Right kidney (tissue), 9 donors: Measurements from ENCODE around the gene CCT6A.
A peak's percentile ranks its signal among the peaks of the same experiment; 100 is the strongest.
"Not testable (repeated sequence)": the region's sequence is repeated elsewhere in the genome, so short reads cannot be mapped to it uniquely, and the experiment has no call there.

Source experiments
- DNase-seq: peaks from one replicate; pipeline ENCODE4 v3.0.0-alpha.2; 2016
- long read RNA-seq, 8 donors: transcript quantifications; one replicate each; lab custom pipeline, GENCODE V29; 2026

CCT6A gene, protein sequence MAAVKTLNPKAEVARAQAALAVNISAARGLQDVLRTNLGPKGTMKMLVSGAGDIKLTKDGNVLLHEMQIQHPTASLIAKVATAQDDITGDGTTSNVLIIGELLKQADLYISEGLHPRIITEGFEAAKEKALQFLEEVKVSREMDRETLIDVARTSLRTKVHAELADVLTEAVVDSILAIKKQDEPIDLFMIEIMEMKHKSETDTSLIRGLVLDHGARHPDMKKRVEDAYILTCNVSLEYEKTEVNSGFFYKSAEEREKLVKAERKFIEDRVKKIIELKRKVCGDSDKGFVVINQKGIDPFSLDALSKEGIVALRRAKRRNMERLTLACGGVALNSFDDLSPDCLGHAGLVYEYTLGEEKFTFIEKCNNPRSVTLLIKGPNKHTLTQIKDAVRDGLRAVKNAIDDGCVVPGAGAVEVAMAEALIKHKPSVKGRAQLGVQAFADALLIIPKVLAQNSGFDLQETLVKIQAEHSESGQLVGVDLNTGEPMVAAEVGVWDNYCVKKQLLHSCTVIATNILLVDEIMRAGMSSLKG
- long read RNA-seq, donor 1, transcript CCT6A-204 (2 exons, 745 nt), result minor isoform, 8 of 167 reads
- long read RNA-seq, donor 1, transcript CCT6A-201 (14 exons, 2,719 nt), result major isoform, 46 of 167 reads
- long read RNA-seq, donor 1, transcript CCT6A-209 (3 exons, 411 nt), result minor isoform, 6 of 167 reads
- long read RNA-seq, donor 1, partial matches to known transcripts, result 106 of 167 reads
- long read RNA-seq, donor 1, other reads (novel, unspliced or antisense), result 0 of 167 reads
- long read RNA-seq, donor 2, transcript CCT6A-201 (14 exons, 2,719 nt), result major isoform, 26 of 83 reads
- long read RNA-seq, donor 2, partial matches to known transcripts, result 55 of 83 reads
- long read RNA-seq, donor 2, other reads (novel, unspliced or antisense), result 0 of 83 reads
- long read RNA-seq, donor 3, transcript CCT6A-201 (14 exons, 2,719 nt), result major isoform, 15 of 56 reads
- long read RNA-seq, donor 3, transcript CCT6A-204 (2 exons, 745 nt), result minor isoform, 5 of 56 reads
- long read RNA-seq, donor 3, partial matches to known transcripts, result 35 of 56 reads
- long read RNA-seq, donor 3, other reads (novel, unspliced or antisense), result 0 of 56 reads
- long read RNA-seq, donor 4, transcript CCT6A-204 (2 exons, 745 nt), result minor isoform, 8 of 112 reads
- long read RNA-seq, donor 4, transcript CCT6A-201 (14 exons, 2,719 nt), result major isoform, 16 of 112 reads
- long read RNA-seq, donor 4, partial matches to known transcripts, result 85 of 112 reads
- long read RNA-seq, donor 4, other reads (novel, unspliced or antisense), result 0 of 112 reads
- long read RNA-seq, donor 5, transcript CCT6A-204 (2 exons, 745 nt), result minor isoform, 11 of 91 reads
- long read RNA-seq, donor 5, transcript CCT6A-201 (14 exons, 2,719 nt), result major isoform, 33 of 91 reads
- long read RNA-seq, donor 5, partial matches to known transcripts, result 42 of 91 reads
- long read RNA-seq, donor 5, other reads (novel, unspliced or antisense), result 0 of 91 reads
- long read RNA-seq, donor 6, transcript CCT6A-201 (14 exons, 2,719 nt), result major isoform, 34 of 119 reads
- long read RNA-seq, donor 6, partial matches to known transcripts, result 78 of 119 reads
- long read RNA-seq, donor 6, other reads (novel, unspliced or antisense), result 0 of 119 reads
- long read RNA-seq, donor 7, transcript CCT6A-201 (14 exons, 2,719 nt), result major isoform, 43 of 165 reads
- long read RNA-seq, donor 7, partial matches to known transcripts, result 114 of 165 reads
- long read RNA-seq, donor 7, other reads (novel, unspliced or antisense), result 0 of 165 reads
- long read RNA-seq, donor 8, transcript CCT6A-209 (3 exons, 411 nt), result minor isoform, 5 of 108 reads
- long read RNA-seq, donor 8, transcript CCT6A-201 (14 exons, 2,719 nt), result major isoform, 35 of 108 reads
- long read RNA-seq, donor 8, partial matches to known transcripts, result 64 of 108 reads
- long read RNA-seq, donor 8, other reads (novel, unspliced or antisense), result 0 of 108 reads

DNA sequence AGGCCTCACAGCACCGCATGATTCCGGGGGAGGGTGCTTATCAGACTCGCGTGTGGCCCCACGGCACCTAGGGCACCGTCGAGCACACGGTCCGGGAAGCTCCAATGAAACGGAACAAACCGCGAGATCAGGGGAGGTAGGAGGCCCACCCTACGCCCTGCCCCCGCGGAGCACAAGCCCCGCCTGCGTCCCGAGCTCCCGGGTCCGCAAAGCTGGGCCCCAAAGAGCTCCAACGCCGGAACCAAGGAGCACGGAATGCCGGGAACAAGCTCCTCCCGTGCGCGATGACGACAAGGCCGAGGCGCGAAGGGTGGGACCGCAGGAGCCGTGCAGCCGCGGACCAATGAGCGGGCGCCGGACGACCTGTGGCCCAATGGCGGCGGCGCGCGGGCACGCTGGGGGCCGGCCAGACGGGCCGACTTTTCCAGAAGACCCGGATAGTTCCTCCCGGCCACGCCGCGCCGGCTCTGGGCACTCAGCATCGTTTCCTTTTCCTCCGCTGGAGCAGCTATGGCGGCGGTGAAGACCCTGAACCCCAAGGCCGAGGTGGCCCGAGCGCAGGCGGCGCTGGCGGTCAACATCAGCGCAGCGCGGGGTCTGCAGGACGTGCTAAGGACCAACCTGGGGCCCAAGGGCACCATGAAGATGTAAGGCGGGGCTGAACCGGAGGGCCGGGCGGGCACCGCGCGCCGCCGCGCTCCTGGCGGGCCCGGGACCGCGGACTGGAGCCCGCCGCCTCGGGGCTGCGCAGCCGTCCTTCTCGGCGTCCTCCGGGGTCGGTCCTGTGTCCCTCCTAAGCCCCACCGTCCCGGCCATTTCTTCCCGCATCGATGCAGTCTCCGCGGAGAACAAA is at the start of gene CCT6A, which contains the start of gene PSPH:
CCT6A (plus strand) TSS at position 427 of the 853 bp plus-strand sequence; CDS start at position 511, 84 bp downstream.
PSPH (minus strand) TSS at position 106 of the 853 bp plus-strand sequence. CDS start 30,232 bp downstream, outside the sequence.
- peak; percentile 95 for DNase-seq

DNA sequence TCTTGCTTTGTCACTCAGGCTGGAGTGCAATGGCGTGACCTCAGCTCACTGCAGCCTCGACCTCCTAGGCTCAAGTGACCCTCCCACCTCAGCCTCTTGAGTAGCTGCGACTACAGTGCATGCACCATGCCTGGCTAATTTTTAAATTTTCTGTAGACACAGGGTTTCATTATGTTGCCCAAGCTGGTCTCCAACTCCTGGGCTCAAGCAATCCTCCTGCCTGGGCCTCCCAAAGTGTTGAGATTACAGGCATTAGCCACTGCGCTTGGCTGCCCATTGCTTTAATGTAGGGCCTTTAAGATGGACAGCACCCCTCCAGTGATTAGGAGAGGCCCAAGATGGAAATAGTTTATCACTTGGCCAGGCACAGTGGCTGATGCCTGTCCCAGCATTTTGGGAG is 47.8 kb upstream of the CCT6A start:
- no peak for DNase-seq

DNA sequence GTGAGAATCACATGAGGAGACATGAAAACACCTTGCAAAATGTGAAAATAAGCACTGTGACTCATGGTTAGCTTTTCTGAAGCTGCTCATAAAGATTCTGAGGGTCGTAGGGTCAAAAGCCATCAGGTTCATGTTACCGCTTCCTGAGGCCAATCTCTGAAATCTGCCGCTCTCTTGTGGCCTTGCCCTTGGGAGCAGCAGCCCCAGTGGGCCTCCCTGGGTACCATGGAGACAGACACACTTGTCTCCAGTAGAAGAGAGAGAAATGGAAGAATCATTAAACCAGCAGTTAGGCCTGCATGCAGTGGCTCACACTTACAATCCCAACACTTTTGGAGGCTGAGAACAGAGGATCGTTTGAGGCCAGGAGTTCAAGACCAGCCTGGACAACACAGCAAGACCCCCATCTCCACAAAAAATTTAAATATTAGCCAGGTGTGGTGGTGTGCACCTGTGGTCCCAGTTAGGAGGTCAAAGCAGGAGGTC is 44.4 kb upstream of the CCT6A start:
- DNase-seq, result no peak

DNA sequence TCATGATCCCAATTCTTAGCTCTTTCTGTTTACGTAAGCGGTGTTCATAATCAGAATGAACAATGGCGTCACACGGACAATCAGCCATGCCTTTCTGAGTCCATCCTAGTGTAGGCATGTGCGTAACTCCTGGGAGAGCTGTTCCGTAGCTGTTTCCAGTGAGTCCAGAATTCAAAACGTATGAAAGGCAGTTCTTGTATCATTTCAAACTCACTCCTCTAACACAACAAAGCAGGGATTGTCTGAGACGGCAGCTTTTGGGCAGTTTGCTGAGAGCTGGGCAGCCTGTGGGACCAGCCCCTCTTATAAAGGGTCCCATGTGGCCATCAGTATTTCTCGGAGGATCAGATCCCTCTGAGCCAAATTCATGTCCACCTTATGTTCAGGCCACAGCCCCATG is 43.7 kb upstream of the CCT6A start:
- no peak for DNase-seq

DNA sequence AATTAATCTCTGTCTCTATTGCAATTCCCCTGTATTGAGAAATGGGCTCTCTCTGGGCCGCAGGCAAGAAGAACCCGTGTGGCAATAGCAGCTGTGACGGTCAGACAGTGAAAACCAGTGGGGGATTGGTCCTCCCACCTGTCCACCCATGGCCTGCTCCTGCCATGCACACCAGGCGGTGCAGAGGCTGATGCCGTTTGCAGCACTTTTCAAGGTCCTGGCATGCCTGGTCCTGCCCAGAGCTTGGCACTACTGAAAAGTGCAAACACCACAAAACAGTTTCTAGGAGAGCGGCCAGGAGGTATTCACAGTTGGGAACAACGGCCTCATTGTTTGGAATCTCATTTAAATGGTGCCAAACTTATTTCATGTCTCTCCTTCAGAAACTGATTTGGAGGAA is 41.9 kb upstream of the CCT6A start:
- no peak for DNase-seq

DNA sequence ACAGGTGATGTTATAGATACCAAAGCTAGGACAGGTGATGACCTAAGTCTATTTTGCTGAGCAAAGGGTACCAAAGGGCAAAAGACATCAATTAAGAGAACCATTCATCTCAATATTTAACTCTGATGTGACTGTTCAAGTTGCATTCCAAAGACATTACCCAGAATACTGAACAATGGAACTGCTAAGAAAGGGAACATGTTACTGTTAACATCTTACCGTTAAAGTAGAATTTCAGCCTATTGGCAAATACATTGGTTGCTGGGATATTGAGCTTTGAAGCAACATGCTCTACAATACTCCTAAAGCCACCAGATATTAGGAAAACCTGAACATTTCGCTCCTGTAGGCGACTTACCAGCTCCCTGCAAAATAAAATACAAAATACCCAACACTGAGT is 34.5 kb upstream of the CCT6A start:
- DNase-seq, result not testable (repeated sequence)

DNA sequence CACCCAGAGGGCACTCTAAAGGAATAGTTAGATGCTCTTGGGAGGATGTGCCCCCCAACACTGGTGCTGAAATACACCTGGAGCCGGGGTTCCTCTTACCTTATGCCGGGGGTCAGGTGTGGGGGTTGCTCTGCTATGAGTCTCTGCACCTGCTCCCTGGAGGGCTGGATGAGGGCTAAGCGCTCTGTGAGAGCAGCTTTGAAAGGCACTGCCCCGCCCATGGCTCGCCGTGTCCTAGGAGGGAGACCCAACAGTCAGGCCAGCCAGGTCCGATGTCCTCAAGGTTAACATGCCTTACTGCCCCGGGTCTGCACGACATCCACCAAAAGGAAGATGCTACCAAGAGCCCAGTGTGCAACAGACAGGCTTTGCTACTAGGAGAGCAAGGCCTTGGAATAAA is 32.1 kb upstream of the CCT6A start:
- no peak for DNase-seq

DNA sequence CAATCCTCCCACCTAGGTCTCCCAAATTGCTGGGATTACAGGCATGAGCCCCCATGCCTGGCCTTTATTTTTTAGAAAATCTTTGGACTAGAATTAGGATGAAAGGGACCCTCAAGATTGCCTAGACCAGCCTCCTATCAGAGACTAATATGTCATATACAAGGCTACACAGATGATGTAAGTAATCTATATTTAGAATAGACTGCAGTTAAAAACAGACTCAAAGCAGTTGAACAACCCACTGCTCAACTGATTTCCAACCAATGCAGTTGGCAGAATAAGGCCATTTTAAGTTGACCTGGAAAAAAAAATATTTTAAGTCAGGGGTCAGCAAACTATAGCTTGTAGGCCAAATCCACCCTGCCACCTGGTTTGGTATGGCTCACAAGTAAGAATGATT is 28.1 kb upstream of the CCT6A start:
- no peak for DNase-seq

DNA sequence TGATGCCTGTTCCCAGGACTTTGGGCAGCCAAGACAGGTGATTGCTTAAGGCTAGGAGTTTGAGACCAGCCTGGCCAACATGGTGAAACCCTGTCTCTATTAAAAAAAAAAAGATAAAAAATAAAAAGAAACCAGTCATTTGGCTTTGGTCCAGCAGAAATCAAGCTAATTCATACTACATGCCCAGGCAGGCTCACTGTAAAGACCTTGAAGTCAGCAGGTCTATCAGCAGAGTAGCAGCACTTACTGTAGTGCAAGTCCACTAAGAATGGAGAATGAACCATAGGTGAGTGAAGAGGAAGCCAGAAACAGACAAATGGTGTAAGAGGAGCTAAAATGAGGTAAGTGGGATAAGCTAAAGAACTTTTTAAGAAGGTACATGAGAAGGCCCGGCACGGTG is 25.0 kb upstream of the CCT6A start:
- DNase-seq, result no peak

DNA sequence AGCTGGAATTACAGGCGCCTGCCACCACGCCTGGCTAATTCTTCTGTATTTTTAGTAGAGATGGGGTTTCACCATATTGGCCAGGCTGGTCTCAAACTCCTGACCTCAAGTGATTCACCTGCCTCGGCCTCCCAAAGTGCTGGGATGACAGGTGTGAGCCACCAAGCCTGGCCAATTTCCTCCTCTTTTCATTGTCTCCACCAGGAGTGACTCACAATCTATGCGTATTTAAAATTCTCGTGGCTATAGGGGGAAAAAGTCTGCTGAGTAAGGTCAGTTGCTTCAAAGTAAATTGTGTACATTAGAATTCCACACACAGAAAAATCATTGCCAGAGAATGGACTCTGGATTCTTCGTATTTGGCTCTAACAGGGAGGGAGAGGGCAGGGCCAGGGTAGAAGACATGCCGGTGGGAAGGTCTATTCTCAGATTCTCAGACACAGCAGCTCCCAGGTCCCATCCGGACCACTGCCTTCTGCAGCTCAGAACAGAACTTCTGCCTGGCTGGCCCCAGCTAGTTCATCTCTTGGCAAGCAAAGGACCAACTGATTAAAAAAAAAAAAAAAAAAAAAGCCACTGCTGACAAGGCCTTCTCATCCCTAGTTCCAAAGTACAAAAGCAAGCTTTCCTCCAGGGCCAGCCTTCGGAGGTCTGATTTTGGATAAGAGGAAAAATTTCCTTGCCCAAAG is 22.5 kb upstream of the CCT6A start:
- DNase-seq, result no peak

DNA sequence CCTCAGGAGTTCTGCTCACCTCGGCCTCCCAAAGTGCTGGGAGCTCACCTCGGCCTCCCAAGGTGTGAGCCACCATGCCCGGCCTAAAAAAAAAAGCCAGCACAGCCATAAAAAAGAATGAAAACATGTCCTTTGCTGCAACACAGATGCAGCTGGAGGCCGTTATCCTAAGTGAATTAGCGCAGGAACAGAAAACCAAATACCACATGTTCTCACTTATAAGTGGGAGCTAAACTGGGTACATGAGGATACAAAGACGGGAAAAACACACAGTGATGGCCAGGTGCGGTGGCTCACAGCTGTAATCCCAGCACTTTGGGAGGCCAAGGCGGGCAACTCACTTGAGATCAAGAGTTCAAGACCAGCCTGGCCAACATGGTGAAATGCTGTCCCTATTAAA is 21.2 kb upstream of the CCT6A start:
- no peak for DNase-seq

DNA sequence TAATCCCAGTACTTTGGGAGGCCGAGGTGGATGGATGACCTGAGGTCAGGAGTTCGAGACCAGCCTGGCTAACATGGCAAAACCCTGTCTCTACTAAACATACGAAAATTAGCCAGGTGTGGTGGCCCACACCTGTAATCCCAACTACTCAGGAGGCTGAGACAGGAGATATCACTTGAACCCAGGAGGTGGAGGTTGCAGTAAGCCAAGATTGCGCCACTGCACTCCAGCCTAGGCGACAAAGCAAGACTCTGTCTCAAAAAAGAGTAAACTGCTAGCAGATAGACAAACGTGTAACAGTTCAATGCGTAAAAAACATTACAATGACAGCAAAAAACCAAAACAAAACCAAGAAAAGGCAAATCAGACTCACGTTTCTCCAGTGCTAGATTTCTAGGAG is 20.0 kb upstream of the CCT6A start:
- DNase-seq, result not testable (repeated sequence)

DNA sequence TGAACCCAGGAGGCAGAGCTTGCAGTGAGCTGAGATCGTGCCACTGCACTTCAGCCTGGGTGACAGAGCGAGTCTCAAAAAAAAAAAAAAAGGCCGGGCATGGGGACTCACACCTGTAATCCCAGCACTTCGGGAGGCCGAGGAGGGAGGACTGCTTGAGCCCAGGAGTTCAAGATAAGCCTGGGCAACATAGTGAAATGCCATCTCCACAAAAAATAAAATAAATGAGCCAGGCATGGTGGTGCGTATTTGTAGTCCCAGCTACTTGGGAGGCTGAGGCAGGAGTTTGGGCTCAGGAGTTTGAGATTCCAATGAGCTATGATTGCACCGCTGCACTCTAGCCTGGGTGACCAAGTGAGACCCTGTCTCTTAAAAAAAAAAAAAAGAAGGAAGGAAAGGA is 19.0 kb upstream of the CCT6A start:
- not testable (repeated sequence) for DNase-seq

DNA sequence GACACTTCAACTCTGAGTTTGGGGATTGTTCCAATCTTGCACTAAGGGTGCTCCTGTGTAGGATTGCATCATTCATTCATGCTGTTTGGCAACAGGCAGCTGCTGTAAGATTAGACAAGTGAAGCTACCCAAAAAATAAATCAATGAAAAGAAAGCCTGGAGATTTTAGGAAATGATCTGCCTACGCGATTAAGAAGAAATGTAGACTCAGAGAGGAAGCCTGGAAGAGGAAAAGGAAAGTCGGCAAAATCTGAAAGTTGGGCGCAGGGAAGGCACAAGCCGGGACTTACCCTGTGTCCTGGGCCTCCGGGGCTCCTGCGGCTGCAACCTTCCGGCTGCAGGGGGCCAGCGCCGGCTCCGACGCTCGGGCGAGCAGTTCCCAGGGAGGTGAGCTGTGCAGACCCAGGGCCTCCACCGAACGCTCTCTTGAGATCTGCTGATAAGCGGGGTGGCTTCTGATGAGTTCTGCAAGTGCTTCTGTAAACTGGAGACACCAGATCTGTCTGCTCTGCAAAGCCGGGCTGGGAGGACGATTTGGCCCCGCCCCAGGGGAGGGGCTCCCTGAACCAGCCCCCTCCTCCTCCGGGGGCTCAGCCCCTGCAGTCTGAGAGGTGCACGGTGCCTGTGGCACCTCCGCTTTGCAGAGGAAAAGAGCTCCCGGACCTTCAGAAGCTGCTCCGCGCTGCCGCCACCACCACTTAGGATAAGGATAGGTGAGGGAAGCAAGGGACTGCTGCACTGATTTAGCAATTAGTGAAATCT is 17.7 kb upstream of the CCT6A start:
- DNase-seq, result peak; percentile 81

DNA sequence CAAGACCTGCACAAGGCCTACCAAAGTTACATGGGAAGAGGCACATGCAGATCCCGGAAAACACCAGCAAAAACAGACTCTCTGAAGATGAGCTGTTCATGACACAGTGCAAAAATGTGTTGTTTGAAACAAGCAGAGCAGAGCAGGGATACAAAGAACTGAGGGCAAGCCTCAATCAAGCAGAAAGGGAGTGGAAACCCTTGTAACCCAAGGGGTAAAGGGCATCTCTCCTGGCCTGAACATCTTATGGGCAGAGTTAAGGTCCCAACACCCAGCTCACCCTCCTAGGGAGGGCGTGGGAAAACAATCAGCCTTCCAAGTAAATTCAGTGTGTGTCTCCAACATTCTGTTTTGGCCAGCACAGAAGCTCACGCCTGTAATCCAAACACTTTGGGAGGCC is 10.8 kb upstream of the CCT6A start:
- DNase-seq, result no peak

DNA sequence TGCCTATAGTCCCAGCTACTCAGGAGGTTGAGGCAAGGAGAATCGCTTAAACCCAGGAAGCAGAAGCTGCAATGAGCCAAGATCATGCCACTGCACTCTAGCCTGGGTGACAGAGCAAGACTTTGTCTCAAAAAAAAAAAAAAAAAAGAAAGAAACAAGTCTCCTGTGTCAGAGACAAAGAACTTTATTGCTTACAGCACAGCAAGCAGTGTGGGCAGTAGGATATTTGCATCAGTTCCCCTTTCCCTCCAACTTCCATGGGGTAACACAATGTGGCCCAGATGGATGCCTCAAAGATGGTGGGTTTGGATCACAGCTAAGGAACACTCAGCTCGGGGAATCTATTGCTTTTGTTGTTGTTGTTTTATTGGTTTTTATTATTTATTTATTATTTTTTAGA is 5.8 kb upstream of the CCT6A start:
- not testable (repeated sequence) for DNase-seq

DNA sequence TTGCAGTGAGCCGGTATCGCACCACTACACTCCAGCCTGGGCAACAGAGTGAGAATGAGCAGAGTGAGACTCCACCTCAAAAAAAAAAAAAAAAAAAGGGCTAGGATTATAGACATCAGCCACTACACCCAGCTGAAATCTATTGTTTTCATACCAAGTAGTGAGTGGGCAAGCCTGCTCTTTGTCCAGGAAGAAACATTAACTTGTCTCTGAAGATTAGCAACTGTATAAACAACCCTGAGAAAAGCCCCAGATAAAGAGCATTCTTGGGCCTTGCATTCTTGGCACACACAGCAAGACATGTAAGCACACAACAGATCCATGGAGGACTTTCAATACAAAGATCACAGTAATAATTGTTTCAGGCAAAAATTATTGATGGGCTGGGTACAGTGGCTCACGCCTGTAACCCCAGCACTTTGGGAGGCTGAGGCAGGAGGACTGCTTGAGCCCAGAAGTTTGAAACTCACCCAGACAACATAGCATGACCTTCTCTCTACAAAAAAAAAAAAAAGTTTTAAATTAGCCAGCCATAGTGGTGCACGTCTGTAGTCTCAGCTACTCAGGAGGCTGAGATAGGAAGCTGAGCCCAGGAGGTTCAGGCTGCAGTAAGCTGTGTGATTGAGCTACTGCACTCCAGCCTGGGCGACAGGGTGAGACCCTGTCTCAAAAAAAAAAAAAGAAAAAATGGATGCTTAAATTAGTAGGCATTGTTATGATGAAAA is 4.7 kb upstream of the CCT6A start:
- DNase-seq, result peak; percentile 32
